ENCODE measurements around the gene RBKS. TPM values are rescaled to one million over a fixed set of nuclear protein-coding genes. Genes with fewer than 3 reads are reported as not detected.
"Not testable (repeated sequence)": the region's sequence is repeated elsewhere in the genome, so short reads cannot be mapped to it uniquely, and the experiment has no call there.

The RBKS gene
- total RNA-seq, 1 donor from 2014 or later: 0.79 TPM

DNA sequence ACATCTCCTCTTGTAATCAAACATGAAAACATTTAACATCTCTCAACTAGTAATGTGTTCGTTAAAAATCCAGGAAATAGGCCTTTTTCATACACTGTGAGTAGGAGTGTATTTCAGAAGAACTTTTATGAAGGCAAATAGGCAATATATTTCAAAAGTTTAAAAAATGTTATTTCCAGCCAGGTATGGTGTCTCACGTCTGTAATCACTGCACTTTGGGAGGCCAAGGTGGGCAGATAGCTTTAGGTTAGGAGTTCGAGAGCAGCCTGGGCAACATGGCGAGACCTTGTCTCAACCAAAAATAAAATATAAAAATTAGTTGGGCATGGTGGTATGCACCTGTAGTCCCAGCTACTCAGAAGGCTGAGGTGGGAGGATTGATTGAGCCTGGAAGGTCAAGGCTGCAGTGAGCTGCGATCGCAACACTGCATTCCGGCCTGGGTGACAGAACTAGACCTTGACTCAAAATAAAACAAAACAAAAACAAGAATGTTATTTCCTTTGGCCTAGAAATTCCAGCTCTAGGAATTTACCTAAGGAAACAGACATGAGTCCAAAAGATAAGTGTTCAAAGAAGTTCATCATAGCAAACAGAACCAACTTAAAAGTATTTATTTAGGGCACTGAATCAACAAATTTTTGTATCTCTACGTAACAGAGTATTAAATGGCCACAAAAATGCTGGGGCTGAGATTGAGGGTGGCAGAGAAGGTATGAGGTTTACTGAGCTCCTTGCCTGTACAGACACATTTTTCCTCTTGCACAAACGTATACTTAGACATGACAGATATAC lies 14.9 kb downstream of the RBKS start:
- FAIRE-seq (no peak), DNase-seq (ENCODE audit: low read depth) (peak; percentile 37)
- TF ChIP-seq, protein P1, sequence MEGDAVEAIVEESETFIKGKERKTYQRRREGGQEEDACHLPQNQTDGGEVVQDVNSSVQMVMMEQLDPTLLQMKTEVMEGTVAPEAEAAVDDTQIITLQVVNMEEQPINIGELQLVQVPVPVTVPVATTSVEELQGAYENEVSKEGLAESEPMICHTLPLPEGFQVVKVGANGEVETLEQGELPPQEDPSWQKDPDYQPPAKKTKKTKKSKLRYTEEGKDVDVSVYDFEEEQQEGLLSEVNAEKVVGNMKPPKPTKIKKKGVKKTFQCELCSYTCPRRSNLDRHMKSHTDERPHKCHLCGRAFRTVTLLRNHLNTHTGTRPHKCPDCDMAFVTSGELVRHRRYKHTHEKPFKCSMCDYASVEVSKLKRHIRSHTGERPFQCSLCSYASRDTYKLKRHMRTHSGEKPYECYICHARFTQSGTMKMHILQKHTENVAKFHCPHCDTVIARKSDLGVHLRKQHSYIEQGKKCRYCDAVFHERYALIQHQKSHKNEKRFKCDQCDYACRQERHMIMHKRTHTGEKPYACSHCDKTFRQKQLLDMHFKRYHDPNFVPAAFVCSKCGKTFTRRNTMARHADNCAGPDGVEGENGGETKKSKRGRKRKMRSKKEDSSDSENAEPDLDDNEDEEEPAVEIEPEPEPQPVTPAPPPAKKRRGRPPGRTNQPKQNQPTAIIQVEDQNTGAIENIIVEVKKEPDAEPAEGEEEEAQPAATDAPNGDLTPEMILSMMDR (IDR thresholded peaks at IDR 0.05; ENCODE audit: insufficient read depth, low read length, severe bottlenecking): no peak
- H3K36me3 ChIP-seq (ENCODE audit: control insufficient read depth, insufficient read depth, low read length): no peaks in the 10 kb centered on the region
- H3K4me3 ChIP-seq (ENCODE audit: low read depth, low read length): no peak overlapping the region
- H3K27me3 ChIP-seq (ENCODE audit: control insufficient read depth, insufficient read depth, low read length): no peaks in the 10 kb centered on the region

DNA sequence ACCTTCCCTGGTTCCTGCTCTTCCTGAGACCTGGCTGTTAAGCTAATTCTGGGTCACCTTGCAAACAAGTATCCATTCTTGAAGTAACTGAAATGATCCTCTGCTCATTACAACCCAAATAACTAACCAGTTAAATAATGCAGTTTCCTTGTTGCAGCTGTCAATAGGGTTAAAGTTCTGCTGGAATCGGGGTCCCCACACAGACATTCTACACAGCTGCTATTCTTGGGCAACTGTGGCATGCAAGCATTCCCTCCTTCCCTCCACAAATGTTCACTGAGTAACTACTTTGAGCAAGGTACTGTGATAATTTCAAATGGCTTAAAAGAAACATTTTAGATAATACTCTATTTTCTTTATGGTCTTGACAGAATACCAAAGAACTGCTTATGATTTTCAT lies 17.1 kb downstream of the RBKS start:
- Histone ChIP-seq H3K36me3 (ENCODE audit: control insufficient read depth, insufficient read depth, low read length) (no peaks in the 10 kb centered on the region), H3K4me3 (ENCODE audit: low read depth, low read length) (no peak overlapping the region), H3K27me3 (ENCODE audit: control insufficient read depth, insufficient read depth, low read length) (no peaks in the 10 kb centered on the region)
- FAIRE-seq (no peak), DNase-seq (ENCODE audit: low read depth) (no peak)
- TF ChIP-seq, protein P1 (IDR thresholded peaks at IDR 0.05; ENCODE audit: insufficient read depth, low read length, severe bottlenecking): no peak

DNA sequence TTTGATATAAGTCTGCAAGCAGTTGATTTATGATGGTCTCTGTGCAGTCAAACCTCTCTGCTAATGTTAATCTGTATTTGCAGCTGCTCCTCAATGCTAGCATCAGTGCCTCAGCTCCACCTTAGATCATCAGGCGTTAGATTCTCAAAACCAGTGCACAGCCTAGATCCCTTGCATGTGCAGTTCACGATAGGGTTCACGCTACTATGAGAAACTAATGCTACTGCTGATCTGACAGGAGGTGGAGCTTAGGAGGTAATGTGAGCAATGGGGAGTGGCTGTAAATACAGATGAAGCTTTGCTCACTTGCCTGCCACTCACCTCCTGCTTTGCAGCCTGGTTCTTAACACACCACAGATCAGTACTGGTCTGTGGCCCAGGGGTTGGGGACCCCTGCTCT lies 18.4 kb downstream of the RBKS start:
- no peak overlapping the region for H3K4me3 ChIP-seq (ENCODE audit: low read depth, low read length)
- H3K36me3 ChIP-seq (ENCODE audit: control insufficient read depth, insufficient read depth, low read length): no peaks in the 10 kb centered on the region
- no peaks in the 10 kb centered on the region for H3K27me3 ChIP-seq (ENCODE audit: control insufficient read depth, insufficient read depth, low read length)
- DNase-seq (ENCODE audit: low read depth) (peak; percentile 20), FAIRE-seq (no peak)
- TF ChIP-seq, protein P1 (IDR thresholded peaks at IDR 0.05; ENCODE audit: insufficient read depth, low read length, severe bottlenecking): no peak

DNA sequence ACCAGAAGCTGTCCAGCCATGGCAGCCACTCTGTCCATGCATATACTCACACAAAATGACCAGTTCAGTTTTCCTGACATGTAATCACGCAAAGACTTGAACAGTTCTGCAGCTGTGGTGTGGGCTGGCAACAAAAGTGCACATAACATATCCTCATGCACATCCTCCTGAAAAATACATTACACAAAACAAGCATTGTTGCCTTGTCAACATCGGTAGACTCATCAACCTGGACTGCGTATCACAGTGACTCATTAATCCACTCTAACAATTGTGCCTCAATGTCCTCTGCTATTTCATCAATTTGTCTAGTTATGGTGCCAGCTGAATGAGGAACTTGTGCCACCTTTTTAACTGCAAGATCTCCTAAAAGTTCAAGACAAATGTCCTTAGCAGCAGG lies 19.5 kb downstream of the RBKS start:
- no peaks in the 10 kb centered on the region for H3K27me3 ChIP-seq (ENCODE audit: control insufficient read depth, insufficient read depth, low read length)
- peak; percentile 88 for FAIRE-seq
- no peaks in the 10 kb centered on the region for H3K36me3 ChIP-seq (ENCODE audit: control insufficient read depth, insufficient read depth, low read length)
- H3K4me3 ChIP-seq (ENCODE audit: low read depth, low read length): no peak overlapping the region
- TF ChIP-seq, protein P1 (IDR thresholded peaks at IDR 0.05; ENCODE audit: insufficient read depth, low read length, severe bottlenecking): no peak
- DNase-seq (ENCODE audit: low read depth): peak; percentile 73

DNA sequence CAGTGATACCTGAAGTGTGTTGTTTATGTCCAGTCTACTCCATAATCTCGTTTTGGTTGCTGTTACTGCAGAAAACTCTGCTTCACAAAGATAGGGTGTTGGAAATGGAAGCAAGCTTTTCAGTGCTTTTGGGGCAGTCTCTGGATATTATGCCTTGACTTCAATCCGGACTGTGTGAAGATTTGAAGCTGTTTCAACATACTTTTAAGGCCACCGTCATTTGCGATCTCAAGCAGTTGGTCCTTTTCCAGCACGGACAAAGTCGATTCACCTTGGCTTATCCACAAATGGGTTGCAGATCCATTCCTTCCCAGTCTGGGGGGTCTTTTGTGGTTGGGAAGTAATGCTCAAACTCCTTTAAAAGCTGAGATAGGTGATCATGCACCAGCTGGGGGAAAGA lies 20.4 kb downstream of the RBKS start:
- DNase-seq (ENCODE audit: low read depth) (no peak), FAIRE-seq (no peak)
- Histone ChIP-seq H3K27me3 (ENCODE audit: control insufficient read depth, insufficient read depth, low read length) (no peaks in the 10 kb centered on the region), H3K36me3 (ENCODE audit: control insufficient read depth, insufficient read depth, low read length) (no peaks in the 10 kb centered on the region), H3K4me3 (ENCODE audit: low read depth, low read length) (no peak overlapping the region)
- TF ChIP-seq, protein P1 (IDR thresholded peaks at IDR 0.05; ENCODE audit: insufficient read depth, low read length, severe bottlenecking): no peak

DNA sequence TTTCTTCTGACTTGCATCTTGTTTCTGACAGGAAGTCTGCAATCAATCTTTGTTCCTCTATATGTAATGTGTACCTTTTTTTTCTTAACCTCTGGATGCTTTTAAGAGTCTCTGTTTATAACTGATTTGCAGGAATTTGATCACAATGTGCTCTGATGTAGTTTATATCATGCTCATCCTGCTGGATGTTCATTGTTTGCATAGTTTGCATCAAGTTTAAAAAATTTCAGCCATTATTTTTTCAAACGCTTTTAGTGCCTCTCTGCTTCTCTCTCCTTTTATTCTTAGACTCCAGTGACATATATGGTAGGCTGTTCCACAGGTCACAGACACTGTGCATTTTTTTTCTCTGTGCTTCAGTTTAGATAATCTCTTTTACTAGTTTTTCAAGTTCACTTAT lies 23.9 kb downstream of the RBKS start:
- Histone ChIP-seq H3K36me3 (ENCODE audit: control insufficient read depth, insufficient read depth, low read length) (no peaks in the 10 kb centered on the region), H3K27me3 (ENCODE audit: control insufficient read depth, insufficient read depth, low read length) (no peaks in the 10 kb centered on the region), H3K4me3 (ENCODE audit: low read depth, low read length) (no peak overlapping the region)
- TF ChIP-seq, protein P1 (IDR thresholded peaks at IDR 0.05; ENCODE audit: insufficient read depth, low read length, severe bottlenecking): no peak
- no peak for DNase-seq (ENCODE audit: low read depth)
- no peak for FAIRE-seq

DNA sequence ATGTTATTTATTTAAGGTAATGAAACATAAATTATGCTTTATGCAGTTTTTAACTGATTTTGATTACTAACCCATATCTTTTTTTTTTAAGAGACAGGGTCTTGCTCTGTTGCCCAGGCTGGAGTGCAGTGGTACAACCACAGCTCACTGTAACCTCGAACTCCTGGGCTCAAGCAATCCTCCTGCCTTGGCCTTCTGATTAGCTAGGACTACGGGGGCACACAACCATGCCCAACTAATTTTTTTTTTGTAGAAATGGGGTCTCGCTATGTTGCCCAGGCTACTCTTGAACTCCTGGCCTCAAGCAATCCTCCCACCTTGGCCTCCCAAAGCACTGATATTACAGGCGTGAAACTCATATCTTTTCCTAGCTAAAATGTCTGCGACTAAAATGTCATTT lies 26.2 kb downstream of the RBKS start:
- not testable (repeated sequence) for H3K27me3 ChIP-seq (ENCODE audit: control insufficient read depth, insufficient read depth, low read length); H3K4me3 ChIP-seq (ENCODE audit: low read depth, low read length); FAIRE-seq; H3K36me3 ChIP-seq (ENCODE audit: control insufficient read depth, insufficient read depth, low read length); DNase-seq (ENCODE audit: low read depth)

Measured in bronchial epithelial cell (primary cell).